Mesenteric fat pad (tissue), 1 donor: Measurements from ENCODE around the gene VSIG2. TPM values are rescaled to one million over a fixed set of nuclear protein-coding genes. Genes with fewer than 3 reads are reported as not detected.

Experiments
- DNase-seq: peaks from one replicate; pipeline ENCODE4 v3.0.0-alpha.2; 2020; ENCODE audit warnings: low spot score
- total RNA-seq: library from RNA; stranded (reverse); fragmentation: NEBNext Ultra II Directional; extraction: Animal tissue kit (Norgen Biotek cat#: 25700); gene quantifications from one replicate; pipeline ENCODE4 v1.2.1, GENCODE V29; 2021
- donor health status: DM: yes; HTN: yes; CAD: no.

VSIG2 gene
- total RNA-seq, 1 donor from 2014 or later, result 2.0 TPM

GRCh38 chr11:124724979-124725718 lies 26.9 kb downstream of the VSIG2 start:
- DNase-seq, result no peak

- DNase-seq, result no peak
Measured at GRCh38 chr11:124722176-124722575, 29.9 kb downstream of the VSIG2 start.

GRCh38 chr11:124719534-124719933 lies 32.5 kb downstream of the VSIG2 start:
- no peak for DNase-seq

- no peak for DNase-seq
Measured at GRCh38 chr11:124718801-124719200, 33.3 kb downstream of the VSIG2 start.

- no peak for DNase-seq
Measured at GRCh38 chr11:124717786-124718651, 34.0 kb downstream of the VSIG2 start.

- no peak for DNase-seq
Measured at GRCh38 chr11:124717421-124717785, 34.7 kb downstream of the VSIG2 start.

GRCh38 chr11:124716591-124716990 lies 35.5 kb downstream of the VSIG2 start:
- DNase-seq, result no peak

- DNase-seq, result no peak
Measured at GRCh38 chr11:124712392-124712791, 39.7 kb downstream of the VSIG2 start.

- no peak for DNase-seq
Measured at GRCh38 chr11:124707829-124708228, 44.2 kb downstream of the VSIG2 start.

GRCh38 chr11:124700028-124700427 lies 52.0 kb downstream of the VSIG2 start:
- DNase-seq, result no peak

GRCh38 chr11:124699547-124699946 lies 52.5 kb downstream of the VSIG2 start:
- no peak for DNase-seq

Other genes with a start within 250 kb of the VSIG2 start
- gene OR8B12, start 208.6 kb downstream of the VSIG2 start, total RNA-seq, result not detected
- gene OR8A1, start 182.3 kb downstream of the VSIG2 start, total RNA-seq, result not detected
- gene PANX3, start 140.8 kb downstream of the VSIG2 start, total RNA-seq, result not detected
- 32.7 TPM for gene TBRG1, start 129.4 kb downstream of the VSIG2 start, total RNA-seq
- 28.2 TPM for gene SIAE, start 78.5 kb downstream of the VSIG2 start, total RNA-seq
- 4.0 TPM for gene SPA17, start 78.4 kb downstream of the VSIG2 start, total RNA-seq
- 4.0 TPM for gene NRGN, start 12.3 kb downstream of the VSIG2 start, total RNA-seq
- 84.0 TPM for gene ESAM, start 10.0 kb upstream of the VSIG2 start, total RNA-seq
- gene MSANTD2, start 48.2 kb upstream of the VSIG2 start, total RNA-seq, result 11.3 TPM
- gene ROBO3, start 113.2 kb upstream of the VSIG2 start, total RNA-seq, result 14.8 TPM
- gene ROBO4, start 145.6 kb upstream of the VSIG2 start, total RNA-seq, result 70.9 TPM
- not detected for gene HEPN1, start 167.0 kb upstream of the VSIG2 start, total RNA-seq
- gene HEPACAM, start 183.8 kb upstream of the VSIG2 start, total RNA-seq, result 33.4 TPM
- gene CCDC15, start 201.9 kb upstream of the VSIG2 start, total RNA-seq, result 0.93 TPM